ENCODE measurements around the gene CCDC136.

DNA sequence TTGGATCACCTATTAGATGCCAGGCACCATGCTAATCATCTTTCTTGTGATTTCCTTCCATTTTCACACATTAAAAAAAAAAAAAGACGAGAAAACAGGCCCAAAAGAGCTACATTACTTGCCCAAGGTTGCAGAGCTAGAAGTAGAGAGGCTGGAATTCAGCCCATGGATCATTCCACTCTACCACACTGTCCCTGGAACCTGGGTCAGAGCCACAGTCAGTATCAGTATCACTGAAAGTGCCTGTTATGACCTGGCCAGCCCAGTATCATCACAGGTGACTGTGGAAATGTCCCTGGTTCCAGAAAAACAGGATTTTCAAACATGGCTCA, 35.1 kb downstream of the CCDC136 start:
- no peak for TF ChIP-seq EGR1 (IDR thresholded peaks at IDR 0.05)
- no peak for TF ChIP-seq TAF1 (IDR thresholded peaks at IDR 0.05; ENCODE audit: low read depth)
- TF ChIP-seq, protein P1, sequence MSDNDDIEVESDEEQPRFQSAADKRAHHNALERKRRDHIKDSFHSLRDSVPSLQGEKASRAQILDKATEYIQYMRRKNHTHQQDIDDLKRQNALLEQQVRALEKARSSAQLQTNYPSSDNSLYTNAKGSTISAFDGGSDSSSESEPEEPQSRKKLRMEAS (IDR thresholded peaks at IDR 0.05), result no peak
- TF ChIP-seq, protein P2, sequence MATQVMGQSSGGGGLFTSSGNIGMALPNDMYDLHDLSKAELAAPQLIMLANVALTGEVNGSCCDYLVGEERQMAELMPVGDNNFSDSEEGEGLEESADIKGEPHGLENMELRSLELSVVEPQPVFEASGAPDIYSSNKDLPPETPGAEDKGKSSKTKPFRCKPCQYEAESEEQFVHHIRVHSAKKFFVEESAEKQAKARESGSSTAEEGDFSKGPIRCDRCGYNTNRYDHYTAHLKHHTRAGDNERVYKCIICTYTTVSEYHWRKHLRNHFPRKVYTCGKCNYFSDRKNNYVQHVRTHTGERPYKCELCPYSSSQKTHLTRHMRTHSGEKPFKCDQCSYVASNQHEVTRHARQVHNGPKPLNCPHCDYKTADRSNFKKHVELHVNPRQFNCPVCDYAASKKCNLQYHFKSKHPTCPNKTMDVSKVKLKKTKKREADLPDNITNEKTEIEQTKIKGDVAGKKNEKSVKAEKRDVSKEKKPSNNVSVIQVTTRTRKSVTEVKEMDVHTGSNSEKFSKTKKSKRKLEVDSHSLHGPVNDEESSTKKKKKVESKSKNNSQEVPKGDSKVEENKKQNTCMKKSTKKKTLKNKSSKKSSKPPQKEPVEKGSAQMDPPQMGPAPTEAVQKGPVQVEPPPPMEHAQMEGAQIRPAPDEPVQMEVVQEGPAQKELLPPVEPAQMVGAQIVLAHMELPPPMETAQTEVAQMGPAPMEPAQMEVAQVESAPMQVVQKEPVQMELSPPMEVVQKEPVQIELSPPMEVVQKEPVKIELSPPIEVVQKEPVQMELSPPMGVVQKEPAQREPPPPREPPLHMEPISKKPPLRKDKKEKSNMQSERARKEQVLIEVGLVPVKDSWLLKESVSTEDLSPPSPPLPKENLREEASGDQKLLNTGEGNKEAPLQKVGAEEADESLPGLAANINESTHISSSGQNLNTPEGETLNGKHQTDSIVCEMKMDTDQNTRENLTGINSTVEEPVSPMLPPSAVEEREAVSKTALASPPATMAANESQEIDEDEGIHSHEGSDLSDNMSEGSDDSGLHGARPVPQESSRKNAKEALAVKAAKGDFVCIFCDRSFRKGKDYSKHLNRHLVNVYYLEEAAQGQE (IDR thresholded peaks at IDR 0.05; ENCODE audit: low read depth), result no peak
- no peak for TF ChIP-seq FOXM1 (IDR thresholded peaks at IDR 0.05; ENCODE audit: borderline replicate concordance, low read depth)
- no peak for TF ChIP-seq CREB1 (IDR thresholded peaks at IDR 0.05; ENCODE audit: low read depth)
- no peak for TF ChIP-seq EP300 (IDR thresholded peaks at IDR 0.05; ENCODE audit: borderline replicate concordance)
